H1 (cell line): ENCODE measurements around the gene USP43.

ENCODE experiments used
- CEBPB ChIP-seq: IDR thresholded peaks from 2 replicates; pipeline ENCODE4 v1.6.1; 2012; ENCODE audit warnings: low read depth, low read length
- CHD2 ChIP-seq: IDR thresholded peaks from 2 replicates; pipeline ENCODE4 v1.6.1; 2012; ENCODE audit warnings: low read length, improper control_type of control experiment
- EGR1 ChIP-seq: IDR thresholded peaks from 2 replicates; pipeline ENCODE4 v1.6.1; 2011; ENCODE audit warnings: low read depth, low read length, borderline replicate concordance
- EP300 ChIP-seq, 2 experiments: IDR thresholded peaks; 1 replicate in 1 of 2; 2 replicates in 1 of 2; pipeline ENCODE4 v1.6.1; 2011 to 2012; ENCODE audit warnings: low read depth in 2 of 2, low read length in 2 of 2, mild to moderate bottlenecking in 2 of 2, borderline replicate concordance in 1 of 2, inconsistent platforms in 1 of 2, moderate library complexity in 1 of 2
- EZH2 ChIP-seq: fragments of 200-600 bp; sonication (generic); IDR thresholded peaks from 2 replicates; pipeline ENCODE4 v1.7.1; 2012; ENCODE audit warnings: low read depth, mild to moderate bottlenecking, moderate library complexity, low read length, inconsistent platforms; ENCODE audit not compliant: severe bottlenecking
- MAFK ChIP-seq: IDR thresholded peaks from 2 replicates; pipeline ENCODE4 v1.6.1; 2012; ENCODE audit warnings: low read depth, mild to moderate bottlenecking, improper control_type of control experiment, low read length
- POLR2AphosphoS5 ChIP-seq: IDR thresholded peaks from 2 replicates; pipeline ENCODE4 v1.6.1; 2011; ENCODE audit warnings: low read depth, low read length
- POU5F1 ChIP-seq: IDR thresholded peaks from 2 replicates; pipeline ENCODE4 v1.6.1; 2011; ENCODE audit warnings: low read depth, mild to moderate bottlenecking, low read length, moderate library complexity
- RAD21 ChIP-seq, 2 experiments: IDR thresholded peaks in 1 of 2; conservative IDR thresholded peaks in 1 of 2; 2 replicates each; pipeline ENCODE4 v1.6.1; 2011; ENCODE audit warnings: low read depth in 2 of 2, low read length in 2 of 2, improper control_type of control experiment in 1 of 2, inconsistent platforms in 1 of 2, mild to moderate bottlenecking in 1 of 2, moderate library complexity in 1 of 2
- SAP30 ChIP-seq: fragments of 300-600 bp; sonication (generic); IDR thresholded peaks from 2 replicates; pipeline ENCODE4 v1.7.1; 2012; ENCODE audit warnings: low read length, moderate library complexity, mild to moderate bottlenecking, inconsistent platforms; ENCODE audit not compliant: insufficient read depth, insufficient replicate concordance
- YY1 ChIP-seq: IDR thresholded peaks from 2 replicates; pipeline ENCODE4 v1.6.1; 2011; ENCODE audit warnings: low read depth, mild to moderate bottlenecking, low read length
- TF ChIP-seq, protein P1 (sequence below), 3 experiments: IDR thresholded peaks; 1 replicate in 2 of 3; 2 replicates in 1 of 3; pipeline versions ENCODE4 v1.5.1 to v1.6.1; 2011; ENCODE audit warnings: low read length in 3 of 3, mild to moderate bottlenecking in 3 of 3, inconsistent platforms in 2 of 3, low read depth in 1 of 3, moderate library complexity in 1 of 3; ENCODE audit not compliant: insufficient read depth in 1 of 3; ENCODE audit errors: control extremely low read depth in 1 of 3
- TF ChIP-seq, protein P2 (sequence below): IDR thresholded peaks from 2 replicates; pipeline ENCODE4 v1.6.1; 2012; ENCODE audit warnings: inconsistent platforms

DNA sequence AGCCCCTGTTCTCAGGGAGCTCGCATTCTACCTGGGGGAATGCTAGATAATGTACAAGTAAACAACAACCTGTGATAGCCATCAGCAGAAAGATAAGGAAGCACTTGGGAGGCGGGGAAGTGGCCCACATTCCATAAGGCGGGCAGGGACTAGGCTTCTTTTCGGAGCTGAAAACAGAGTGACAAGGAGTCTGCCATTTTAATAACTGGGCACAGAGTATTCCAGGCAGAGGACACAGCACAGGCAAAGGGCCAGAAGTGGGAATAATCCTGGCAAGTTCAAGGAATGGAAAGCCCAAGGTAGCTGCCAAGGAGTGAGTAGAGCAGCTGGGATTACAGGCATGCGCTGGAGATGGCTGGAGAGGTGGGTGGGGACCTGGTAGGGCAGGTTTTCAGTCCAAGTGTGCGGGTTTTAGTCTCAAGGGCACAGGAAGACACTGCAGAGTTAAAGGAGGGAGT, 24.3 kb downstream of the USP43 start:
- TF ChIP-seq YY1 (no peak), RAD21 (IDR thresholded peaks at IDR 0.05 in 1 of 2, conservative IDR thresholded peaks at IDR 0.05 in 1 of 2; ENCODE audit: low read depth in 2 of 2, low read length in 2 of 2) (no peak), EP300 (IDR thresholded peaks at IDR 0.05; ENCODE audit: borderline replicate concordance in 1 of 2, low read depth in 2 of 2, low read length in 2 of 2) (no peak), EZH2 (no peak), CEBPB (no peak), POLR2AphosphoS5 (no peak), EGR1 (no peak), SAP30 (no peak), MAFK (no peak), CHD2 (no peak), POU5F1 (no peak)
- TF ChIP-seq, protein P1, sequence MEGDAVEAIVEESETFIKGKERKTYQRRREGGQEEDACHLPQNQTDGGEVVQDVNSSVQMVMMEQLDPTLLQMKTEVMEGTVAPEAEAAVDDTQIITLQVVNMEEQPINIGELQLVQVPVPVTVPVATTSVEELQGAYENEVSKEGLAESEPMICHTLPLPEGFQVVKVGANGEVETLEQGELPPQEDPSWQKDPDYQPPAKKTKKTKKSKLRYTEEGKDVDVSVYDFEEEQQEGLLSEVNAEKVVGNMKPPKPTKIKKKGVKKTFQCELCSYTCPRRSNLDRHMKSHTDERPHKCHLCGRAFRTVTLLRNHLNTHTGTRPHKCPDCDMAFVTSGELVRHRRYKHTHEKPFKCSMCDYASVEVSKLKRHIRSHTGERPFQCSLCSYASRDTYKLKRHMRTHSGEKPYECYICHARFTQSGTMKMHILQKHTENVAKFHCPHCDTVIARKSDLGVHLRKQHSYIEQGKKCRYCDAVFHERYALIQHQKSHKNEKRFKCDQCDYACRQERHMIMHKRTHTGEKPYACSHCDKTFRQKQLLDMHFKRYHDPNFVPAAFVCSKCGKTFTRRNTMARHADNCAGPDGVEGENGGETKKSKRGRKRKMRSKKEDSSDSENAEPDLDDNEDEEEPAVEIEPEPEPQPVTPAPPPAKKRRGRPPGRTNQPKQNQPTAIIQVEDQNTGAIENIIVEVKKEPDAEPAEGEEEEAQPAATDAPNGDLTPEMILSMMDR (IDR thresholded peaks at IDR 0.05; ENCODE audit: control extremely low read depth in 1 of 3, insufficient read depth in 1 of 3, low read depth in 1 of 3, low read length in 3 of 3), result no peak
- TF ChIP-seq, protein P2, sequence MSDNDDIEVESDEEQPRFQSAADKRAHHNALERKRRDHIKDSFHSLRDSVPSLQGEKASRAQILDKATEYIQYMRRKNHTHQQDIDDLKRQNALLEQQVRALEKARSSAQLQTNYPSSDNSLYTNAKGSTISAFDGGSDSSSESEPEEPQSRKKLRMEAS, result no peak
